WI38 (cell line): ENCODE results near the gene CALM3.

Experiments used
- H3K4me3 ChIP-seq: 2 replicates; pipeline ENCODE4 v1.5.1; 2011; ENCODE audit warnings: low read depth, mild to moderate bottlenecking, control low read depth, low read length
- CTCF ChIP-seq: IDR thresholded peaks from 2 replicates; pipeline ENCODE4 v1.5.1; 2012; ENCODE audit warnings: low read depth, mild to moderate bottlenecking, control low read depth, low read length

The CALM3 gene

DNA sequence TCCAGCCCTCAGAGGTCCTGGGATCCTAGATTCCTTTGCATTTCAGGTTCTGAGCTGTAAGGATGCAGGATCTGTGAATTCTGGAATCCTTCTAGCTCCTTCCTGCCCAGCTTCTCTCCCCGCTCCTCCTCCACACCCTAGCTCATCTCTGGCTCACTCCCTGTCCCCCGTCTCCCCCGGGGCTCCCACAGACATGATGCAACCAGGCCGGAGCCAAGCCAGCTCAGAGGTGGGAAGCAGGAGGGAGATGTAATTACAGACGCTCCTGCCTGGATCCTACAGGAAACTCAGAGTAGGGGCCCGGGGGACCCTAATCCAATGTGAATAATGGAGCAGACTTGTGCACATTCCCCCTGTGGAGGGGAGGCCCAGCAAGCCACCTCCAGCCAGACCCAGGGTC is 30.4 kb downstream of the CALM3 start:
- H3K4me3 ChIP-seq: no peak overlapping the region

GRCh38 chr19:46633130-46633529 is 32.0 kb downstream of the CALM3 start:
- no peak for TF ChIP-seq CTCF

More for the DNA sequence above, 30.4 kb downstream of the CALM3 start:
- no peak for TF ChIP-seq CTCF

GRCh38 chr19:46634045-46634655 is 33.0 kb downstream of the CALM3 start:
- no peak for TF ChIP-seq CTCF
- H3K4me3 ChIP-seq: no peak overlapping the region

More at GRCh38 chr19:46633130-46633529, 32.0 kb downstream of the CALM3 start:
- no peak overlapping the region for H3K4me3 ChIP-seq

DNA sequence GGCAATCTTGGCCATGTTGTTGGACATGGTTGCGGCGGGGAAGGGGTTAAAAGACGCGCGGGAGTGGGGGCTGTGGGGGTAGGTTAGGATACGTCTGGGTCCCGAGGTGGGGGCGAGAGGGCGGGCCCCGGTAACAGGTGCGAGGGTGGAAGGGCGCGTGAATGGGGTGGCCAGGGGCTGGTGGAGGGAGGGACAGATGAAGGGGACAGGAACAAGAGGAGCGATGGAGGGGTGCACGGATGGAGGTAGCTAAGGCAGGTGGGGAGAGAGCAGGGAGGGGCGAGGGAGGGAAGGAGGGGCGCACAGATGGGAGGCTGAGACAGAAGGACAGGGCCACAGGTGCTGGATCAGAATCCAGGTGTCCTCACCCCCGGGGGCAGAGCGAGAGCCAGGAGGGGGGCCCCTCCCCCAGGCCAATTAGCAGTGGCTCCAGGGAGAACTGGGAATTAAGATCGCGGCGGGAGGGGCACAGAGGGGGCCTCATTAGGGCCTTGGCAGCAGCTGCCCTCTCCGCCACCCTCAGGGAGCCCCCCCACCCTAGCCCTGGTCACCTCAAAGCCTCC is 33.6 kb downstream of the CALM3 start:
- H3K4me3 ChIP-seq: no peak overlapping the region
- TF ChIP-seq CTCF: no peak

DNA sequence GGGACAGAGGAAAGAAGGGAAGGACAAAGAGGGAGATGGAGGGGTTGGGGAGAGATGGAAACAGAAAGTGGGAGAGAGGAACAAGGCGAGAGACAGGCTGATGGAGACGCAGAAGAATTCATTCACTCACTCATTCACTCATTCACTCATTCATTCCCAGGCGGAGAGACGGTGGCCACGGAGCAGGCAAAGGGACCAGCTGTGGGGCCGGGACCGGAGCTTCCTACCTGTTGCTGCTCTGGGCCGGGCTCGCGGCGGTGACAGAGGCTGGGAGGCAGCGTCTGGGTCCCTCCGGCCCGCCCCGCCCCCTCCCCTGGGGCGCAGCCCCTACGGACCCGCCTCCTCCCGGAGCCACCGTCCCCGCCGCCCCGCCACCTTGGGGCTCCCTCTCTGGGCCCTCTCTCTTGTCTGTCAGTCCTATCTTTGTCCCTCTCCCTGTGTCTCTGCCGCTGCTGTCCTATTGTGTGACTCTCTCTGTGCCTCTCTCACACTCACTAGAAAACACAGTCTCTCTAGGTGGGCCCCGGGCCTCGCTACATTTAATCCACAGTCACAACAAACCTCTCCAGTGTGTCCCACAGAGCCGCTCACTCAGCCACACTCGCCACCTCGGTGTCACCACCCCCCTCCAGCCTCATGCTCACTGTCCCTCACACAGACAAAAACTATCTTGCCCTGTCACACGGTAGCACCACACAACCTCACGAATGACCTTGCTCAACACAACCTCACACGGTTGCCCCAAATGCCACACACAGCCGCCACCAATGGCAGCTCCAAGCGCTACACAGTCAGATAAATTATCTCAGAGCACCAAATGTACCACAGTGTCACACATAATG is 35.0 kb downstream of the CALM3 start, which contains the start of gene GNG8:
TSS of gene GNG8 (minus strand) at position 283 of the 842 bp plus-strand sequence. CDS start 1,520 bp downstream, outside the sequence.
- TF ChIP-seq CTCF: no peak
- no peak within 1 kb of the TSS for H3K4me3 ChIP-seq

DNA sequence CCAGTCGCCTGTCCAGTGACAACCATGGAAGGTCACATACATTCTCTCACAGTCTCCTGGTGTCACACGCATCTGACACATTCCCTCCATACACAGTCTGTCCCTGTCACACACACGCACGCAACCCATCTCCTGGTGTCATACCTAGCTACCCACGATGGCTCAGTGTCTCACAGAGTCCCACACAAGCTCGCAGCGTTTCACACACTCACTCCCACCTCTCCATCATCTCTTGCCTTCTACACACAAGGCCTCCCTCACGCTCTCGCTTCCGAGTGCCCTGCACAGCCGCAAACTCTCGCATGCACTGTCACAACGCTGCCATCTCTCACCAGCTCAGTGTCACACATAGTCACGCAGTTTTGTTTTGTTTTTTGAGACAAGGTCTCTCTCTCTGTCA is 36.1 kb downstream of the CALM3 start:
- no peak for TF ChIP-seq CTCF
- no peak overlapping the region for H3K4me3 ChIP-seq
